Peyer's patch (tissue), 4 donors: ENCODE measurements around the gene SERINC5.

Source experiments
- POLR2A ChIP-seq, 2 donors: fragments of 450-650 bp; IDR thresholded peaks; one replicate each; pipeline ENCODE4 v1.5.1; 2017; ENCODE audit warnings: antibody characterized with exemption in 2 of 2, mild to moderate bottlenecking in 2 of 2, moderate library complexity in 2 of 2
- TF ChIP-seq, protein P1 (sequence below), 6 experiments: fragments of 450-650 bp in 4 of 6; fragments of 200-600 bp in 2 of 6; sonication (generic) in 1 of 6; IDR thresholded peaks; one replicate each; pipeline ENCODE4 v1.5.1; 2017 to 2019; ENCODE audit warnings: antibody characterized with exemption in 6 of 6, mild to moderate bottlenecking in 3 of 6, moderate library complexity in 1 of 6

DNA sequence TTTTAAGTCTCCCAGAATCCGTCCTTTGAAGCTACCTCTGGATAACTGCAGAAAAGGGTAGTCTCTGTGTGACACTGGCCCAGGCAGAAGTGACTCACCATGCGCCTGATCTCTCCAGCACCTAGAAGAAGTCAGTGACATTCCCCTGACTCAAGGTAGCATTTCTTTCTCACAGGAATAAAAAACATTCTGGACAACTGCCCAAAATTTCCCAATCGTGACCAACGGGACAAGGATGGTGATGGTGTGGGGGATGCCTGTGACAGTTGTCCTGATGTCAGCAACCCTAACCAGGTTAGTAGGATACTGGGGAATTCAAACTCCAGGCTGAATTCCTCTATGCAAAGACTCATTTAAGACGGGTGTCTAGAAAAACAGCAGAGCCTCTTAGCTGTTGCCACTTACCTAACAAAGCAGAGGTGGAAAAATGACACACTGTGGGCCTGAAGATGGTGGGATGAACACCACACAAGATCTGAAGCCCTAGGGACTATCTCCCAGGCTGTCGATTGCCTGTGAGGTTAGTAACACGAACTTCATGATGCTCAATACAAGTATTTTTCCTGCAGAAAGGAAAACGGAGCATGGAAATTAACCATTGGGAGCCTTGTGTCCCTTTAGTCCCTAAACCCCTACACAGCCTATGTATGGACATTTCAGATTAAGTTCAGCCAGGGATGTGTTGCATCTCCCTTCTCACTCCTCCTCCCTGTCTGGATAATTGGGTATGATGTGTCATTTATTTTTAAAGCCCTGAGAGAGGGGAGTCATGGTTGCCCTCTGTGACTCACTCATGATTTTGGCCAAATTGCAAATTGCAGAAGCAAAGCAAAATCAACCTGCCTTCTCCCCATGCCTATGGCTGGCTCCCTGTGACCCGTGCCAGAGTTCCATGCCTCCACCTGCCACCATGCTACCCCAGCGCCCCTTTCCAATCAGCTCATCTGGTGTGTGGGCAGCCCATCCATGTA lies 183.5 kb downstream of the SERINC5 start:
- TF ChIP-seq, protein P1, sequence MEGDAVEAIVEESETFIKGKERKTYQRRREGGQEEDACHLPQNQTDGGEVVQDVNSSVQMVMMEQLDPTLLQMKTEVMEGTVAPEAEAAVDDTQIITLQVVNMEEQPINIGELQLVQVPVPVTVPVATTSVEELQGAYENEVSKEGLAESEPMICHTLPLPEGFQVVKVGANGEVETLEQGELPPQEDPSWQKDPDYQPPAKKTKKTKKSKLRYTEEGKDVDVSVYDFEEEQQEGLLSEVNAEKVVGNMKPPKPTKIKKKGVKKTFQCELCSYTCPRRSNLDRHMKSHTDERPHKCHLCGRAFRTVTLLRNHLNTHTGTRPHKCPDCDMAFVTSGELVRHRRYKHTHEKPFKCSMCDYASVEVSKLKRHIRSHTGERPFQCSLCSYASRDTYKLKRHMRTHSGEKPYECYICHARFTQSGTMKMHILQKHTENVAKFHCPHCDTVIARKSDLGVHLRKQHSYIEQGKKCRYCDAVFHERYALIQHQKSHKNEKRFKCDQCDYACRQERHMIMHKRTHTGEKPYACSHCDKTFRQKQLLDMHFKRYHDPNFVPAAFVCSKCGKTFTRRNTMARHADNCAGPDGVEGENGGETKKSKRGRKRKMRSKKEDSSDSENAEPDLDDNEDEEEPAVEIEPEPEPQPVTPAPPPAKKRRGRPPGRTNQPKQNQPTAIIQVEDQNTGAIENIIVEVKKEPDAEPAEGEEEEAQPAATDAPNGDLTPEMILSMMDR (IDR thresholded peaks at IDR 0.05) = no peak
- TF ChIP-seq POLR2A (IDR thresholded peaks at IDR 0.05) = no peak
